T-helper 1 cell treated with Interleukin-12 subunit alpha and Interleukin-12 subunit beta and Interleukin-4 antibody, amounts not matched to agents 30 ng/mL and 1 ng/mL, for 36 hours (primary cell): ENCODE data around the gene ITGA11. TPM values are rescaled to one million over a fixed set of nuclear protein-coding genes. Genes with fewer than 3 reads are reported as not detected.

Experiments
- total RNA-seq: library from RNA; stranded (reverse); gene quantifications from 2 replicates; pipeline ENCODE4 v1.2.3, GENCODE V29; 2022

The ITGA11 gene
- total RNA-seq, 1 donor from 2014 or later = 1.7 TPM

Other genes with a start within 250 kb of the ITGA11 start
- gene CALML4, start 226.8 kb downstream of the ITGA11 start, total RNA-seq = 15.9 and 16.3 TPM in 2 replicates
- 66.8 and 69.1 TPM in 2 replicates for gene CLN6, start 202.4 kb downstream of the ITGA11 start, total RNA-seq
- 50.9 and 51.8 TPM in 2 replicates for gene FEM1B, start 154.4 kb downstream of the ITGA11 start, total RNA-seq
- gene CORO2B, start 146.8 kb upstream of the ITGA11 start, total RNA-seq = not detected in 2 replicates